Activated T-helper 1 cell treated with anti-CD3 and anti-CD28 coated beads, Interleukin-12 subunit alpha, Interleukin-12 subunit beta, Interleukin-2, Interleukin-4 antibody, amounts not matched to agents 30 ng/mL and 10 ng/mL and 1 ng/mL, durations not matched to agents 14 hours and 24 hours and 36 hours (primary cell): ENCODE results near the gene TPD52L2. TPM values are rescaled to one million over a fixed set of nuclear protein-coding genes. Genes with fewer than 3 reads are reported as not detected.

Experiments
- DNase-seq: peaks from one replicate; pipeline ENCODE4 v3.0.0; 2021; ENCODE audit warnings: low spot score
- H3K27ac Mint-ChIP-seq: one replicate; pipeline ENCODE4 v1.8.0; 2021; ENCODE audit warnings: mild to moderate bottlenecking, mixed read lengths
- H3K27me3 Mint-ChIP-seq: one replicate; pipeline ENCODE4 v1.8.0; 2022; ENCODE audit warnings: mild to moderate bottlenecking, moderate library complexity, mixed read lengths; ENCODE audit not compliant: insufficient read depth
- H3K36me3 Mint-ChIP-seq: one replicate; pipeline ENCODE4 v1.8.0; 2021; ENCODE audit warnings: low read depth, mixed read lengths
- H3K4me1 Mint-ChIP-seq: one replicate; pipeline ENCODE4 v1.8.0; 2021; ENCODE audit warnings: low read depth, mixed read lengths
- H3K4me3 Mint-ChIP-seq: one replicate; pipeline ENCODE4 v1.8.0; 2021; ENCODE audit warnings: mild to moderate bottlenecking, moderate library complexity, mixed read lengths
- H3K9me3 Mint-ChIP-seq: one replicate; pipeline ENCODE4 v1.8.0; 2021; ENCODE audit warnings: mixed read lengths
- intact Hi-C: fragments of 100-400 bp; cut with micrococcal nuclease; formaldehyde crosslinking; loops from one replicate; pipeline ENCODE4 v1.15.1; 2024
- total RNA-seq: library from RNA; stranded (reverse); gene quantifications from 2 replicates; pipeline ENCODE4 v1.2.3, GENCODE V29; 2022

Gene TPD52L2
- total RNA-seq, 1 donor from 2014 or later: 65.9 TPM

DNA sequence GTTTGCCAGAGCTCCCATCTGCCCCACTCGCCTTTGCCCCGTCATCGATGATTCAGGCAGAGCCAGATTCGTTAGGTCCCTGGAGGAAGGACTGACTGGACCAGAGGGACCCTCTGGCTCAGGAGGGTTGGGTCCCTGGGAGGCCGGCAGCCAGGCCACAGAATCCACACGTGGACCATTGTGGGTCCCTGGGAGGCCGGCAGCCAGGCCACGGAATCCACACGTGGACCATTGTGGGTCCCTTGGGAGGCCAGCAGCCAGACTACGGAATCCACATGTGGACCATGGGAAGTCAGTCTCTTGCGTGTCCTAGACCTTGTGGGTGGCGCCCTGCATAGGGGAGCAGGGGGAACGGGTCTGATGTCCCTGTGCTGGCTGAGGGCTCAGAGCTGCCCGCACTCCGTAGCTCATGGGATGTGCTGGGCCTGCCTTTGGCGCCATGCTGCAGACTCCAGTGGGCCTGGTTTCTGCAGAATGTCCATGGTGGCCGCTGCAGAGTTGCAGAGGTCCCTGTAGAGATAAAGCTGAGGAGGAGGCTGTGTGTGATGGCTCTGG lies 67.6 kb downstream of the TPD52L2 start:
- no peaks in the 10 kb centered on the region for H3K27me3 Mint-ChIP-seq
- intact Hi-C loops: no loop called here
- H3K9me3 Mint-ChIP-seq: no peaks in the 10 kb centered on the region
- no peak overlapping the region for H3K27ac Mint-ChIP-seq
- peaks cover 6% of the 10 kb centered on the region for H3K4me1 Mint-ChIP-seq
- no peak overlapping the region for H3K4me3 Mint-ChIP-seq
- peaks cover 44% of the 10 kb centered on the region for H3K36me3 Mint-ChIP-seq
- DNase-seq: no peak

DNA sequence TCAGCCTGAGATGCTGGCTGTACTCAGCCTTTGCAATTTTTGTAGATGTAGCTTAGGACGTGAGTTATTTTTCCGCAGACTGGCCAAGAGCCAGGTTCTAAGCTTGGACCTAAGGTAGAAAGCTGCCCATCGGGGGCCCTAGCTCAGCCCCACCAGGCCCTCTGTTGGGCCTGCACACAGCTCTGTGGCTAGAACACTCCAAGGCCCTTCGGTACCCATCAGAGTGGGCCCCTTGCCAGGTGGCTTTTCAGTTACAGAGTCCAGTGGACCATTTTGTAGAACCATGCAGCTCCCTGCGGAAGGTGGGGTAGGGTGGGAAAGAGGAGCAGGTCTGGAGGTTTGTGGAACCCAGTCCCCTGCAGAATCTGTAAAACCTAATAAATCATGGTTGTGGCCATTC lies 68.6 kb downstream of the TPD52L2 start:
- Mint-ChIP-seq H3K27me3 (no peaks in the 10 kb centered on the region), H3K27ac (no peak overlapping the region), H3K9me3 (no peaks in the 10 kb centered on the region), H3K4me3 (no peak overlapping the region), H3K36me3 (peaks cover 40% of the 10 kb centered on the region), H3K4me1 (peaks cover 6% of the 10 kb centered on the region)
- intact Hi-C loops: no loop called here
- DNase-seq: no peak

DNA sequence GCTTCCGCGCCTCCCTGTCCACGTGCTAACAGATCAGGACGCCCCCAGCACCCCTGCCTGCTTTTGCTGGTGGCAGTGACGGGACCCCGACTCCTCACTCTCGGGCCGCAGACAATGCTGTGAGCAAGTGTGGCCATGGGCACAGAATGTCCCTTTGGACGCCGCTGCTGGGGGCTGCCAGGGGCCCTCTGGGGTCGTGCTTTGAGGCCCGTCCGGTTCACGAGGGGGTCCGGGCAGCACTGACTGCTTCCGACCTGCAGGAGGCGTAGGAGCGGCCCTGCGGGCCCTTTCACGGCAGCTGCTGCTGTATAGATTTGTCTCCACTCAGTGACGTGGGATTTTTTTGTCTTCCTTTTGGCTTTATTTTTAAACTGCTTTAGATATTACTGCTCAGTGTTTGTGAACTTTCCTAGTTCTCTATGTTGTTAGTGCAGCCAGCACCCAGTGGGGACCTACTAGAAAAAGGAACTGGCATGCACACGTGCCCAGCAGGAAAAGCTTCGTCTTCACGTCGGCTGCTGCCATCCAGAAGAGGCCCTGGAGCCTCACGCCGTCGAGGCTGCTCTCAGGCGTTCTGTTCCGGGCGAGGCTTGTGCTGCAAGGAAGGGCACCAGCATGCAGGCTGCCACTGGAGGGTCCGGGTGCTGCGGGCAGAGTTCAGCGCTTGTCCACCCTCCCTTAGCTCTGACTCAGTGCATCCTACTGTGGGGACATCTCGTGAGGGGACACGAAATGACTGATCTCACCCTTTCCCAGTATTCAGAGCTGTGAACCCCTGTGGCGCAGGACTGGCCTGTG lies 69.4 kb downstream of the TPD52L2 start:
- no peaks in the 10 kb centered on the region for H3K27me3 Mint-ChIP-seq
- no peak overlapping the region for H3K27ac Mint-ChIP-seq
- peaks cover 37% of the 10 kb centered on the region for H3K36me3 Mint-ChIP-seq
- intact Hi-C loops: no loop called here
- H3K4me1 Mint-ChIP-seq: peaks cover 6% of the 10 kb centered on the region
- no peak overlapping the region for H3K4me3 Mint-ChIP-seq
- H3K9me3 Mint-ChIP-seq: no peaks in the 10 kb centered on the region
- DNase-seq: no peak

DNA sequence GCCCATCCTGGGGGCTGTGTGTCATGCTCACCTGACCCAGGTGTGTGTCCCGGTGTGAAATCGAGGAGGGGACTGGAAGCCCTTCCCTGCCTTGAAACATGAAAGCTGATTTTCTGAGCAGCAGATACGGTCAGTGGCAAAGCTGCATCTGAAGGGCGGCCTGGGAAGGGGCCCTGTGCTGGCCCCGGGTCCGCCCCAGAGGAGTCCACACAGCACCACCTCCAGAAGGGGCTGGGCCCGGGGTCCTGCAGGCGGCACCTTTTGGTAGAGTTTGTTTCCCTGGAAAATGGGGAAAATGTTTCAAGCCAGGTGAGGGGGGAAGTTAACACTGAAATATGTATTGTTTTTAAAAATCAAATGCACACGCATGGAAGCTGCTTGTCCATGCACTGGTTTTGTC lies 70.4 kb downstream of the TPD52L2 start:
- H3K4me3 Mint-ChIP-seq: no peak overlapping the region
- H3K27me3 Mint-ChIP-seq: no peaks in the 10 kb centered on the region
- intact Hi-C loops: no loop called here
- peaks cover 6% of the 10 kb centered on the region for H3K4me1 Mint-ChIP-seq
- H3K27ac Mint-ChIP-seq: no peak overlapping the region
- peaks cover 33% of the 10 kb centered on the region for H3K36me3 Mint-ChIP-seq
- no peak for DNase-seq
- H3K9me3 Mint-ChIP-seq: no peaks in the 10 kb centered on the region

DNA sequence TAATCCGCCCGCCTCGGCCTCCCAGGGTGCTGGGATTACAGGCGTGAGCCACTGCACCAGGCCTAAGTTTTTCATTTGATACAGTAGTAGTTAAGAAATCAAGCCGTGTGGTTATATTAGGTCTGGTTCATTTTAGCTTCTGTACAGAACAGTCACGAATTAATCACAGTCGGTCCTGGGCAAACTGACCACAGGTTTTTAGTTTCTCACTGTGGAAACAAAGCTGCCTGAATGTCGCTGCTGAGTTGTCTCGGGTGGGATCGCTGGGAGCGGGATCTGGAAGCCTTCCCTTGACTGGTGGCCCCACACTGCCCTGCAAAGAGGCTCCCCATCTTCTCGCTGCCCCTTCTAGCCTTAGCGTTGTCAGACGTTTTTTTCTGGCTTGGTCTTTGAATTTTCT lies 72.5 kb downstream of the TPD52L2 start:
- no peak for DNase-seq
- Mint-ChIP-seq H3K27me3 (no peaks in the 10 kb centered on the region), H3K9me3 (no peaks in the 10 kb centered on the region), H3K36me3 (peaks cover 21% of the 10 kb centered on the region), H3K4me3 (no peak overlapping the region), H3K4me1 (peaks cover 10% of the 10 kb centered on the region), H3K27ac (no peak overlapping the region)
- intact Hi-C loops: no loop called here

DNA sequence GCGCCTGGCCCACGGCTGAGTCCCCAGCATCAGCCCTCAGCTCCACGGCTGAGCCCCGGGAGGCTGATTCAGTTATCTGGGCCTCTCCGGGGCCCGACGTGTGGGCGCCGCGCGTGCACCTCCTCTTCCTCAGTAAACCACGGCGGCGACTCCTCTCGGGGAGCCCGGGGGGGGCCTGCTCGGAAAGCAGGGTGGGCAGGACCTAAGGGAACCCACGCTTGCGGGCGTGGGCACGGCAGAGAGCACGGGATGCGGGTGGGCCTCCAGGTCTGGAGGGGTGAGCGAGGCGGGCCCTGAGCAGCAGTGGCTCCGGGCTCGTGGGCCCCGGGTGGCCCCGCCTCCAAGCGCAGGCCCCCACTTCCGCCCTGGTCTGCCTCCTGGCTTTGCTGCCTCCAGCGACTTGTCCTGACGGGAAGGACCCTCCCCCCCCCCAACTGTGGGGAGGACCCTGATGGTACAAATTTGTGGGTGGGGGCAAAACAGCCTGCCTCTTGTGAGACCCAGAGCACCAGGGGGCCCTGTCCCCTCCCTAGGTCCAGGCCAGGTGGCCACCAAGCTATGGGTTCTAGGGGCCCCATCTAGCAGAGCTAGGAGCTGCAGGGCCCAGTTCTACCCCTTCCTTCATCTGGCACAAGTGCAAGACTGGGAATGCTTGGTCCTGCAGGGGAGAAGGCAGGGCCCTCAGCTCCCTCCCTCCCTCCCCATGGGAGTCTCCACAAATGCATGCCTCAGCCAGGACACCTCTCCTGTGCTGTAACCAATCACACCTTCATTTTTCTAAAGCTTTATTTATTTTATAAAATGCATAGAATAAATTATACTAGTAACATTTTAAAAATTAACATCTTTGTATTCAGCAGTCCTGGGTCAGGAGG lies 74.2 kb downstream of the TPD52L2 start:
- Mint-ChIP-seq H3K36me3 (peaks cover 21% of the 10 kb centered on the region), H3K9me3 (no peaks in the 10 kb centered on the region), H3K4me1 (peaks cover 10% of the 10 kb centered on the region), H3K27ac (no peak overlapping the region), H3K4me3 (no peak overlapping the region), H3K27me3 (no peaks in the 10 kb centered on the region)
- intact Hi-C loops: no loop called here
- DNase-seq: no peak

DNA sequence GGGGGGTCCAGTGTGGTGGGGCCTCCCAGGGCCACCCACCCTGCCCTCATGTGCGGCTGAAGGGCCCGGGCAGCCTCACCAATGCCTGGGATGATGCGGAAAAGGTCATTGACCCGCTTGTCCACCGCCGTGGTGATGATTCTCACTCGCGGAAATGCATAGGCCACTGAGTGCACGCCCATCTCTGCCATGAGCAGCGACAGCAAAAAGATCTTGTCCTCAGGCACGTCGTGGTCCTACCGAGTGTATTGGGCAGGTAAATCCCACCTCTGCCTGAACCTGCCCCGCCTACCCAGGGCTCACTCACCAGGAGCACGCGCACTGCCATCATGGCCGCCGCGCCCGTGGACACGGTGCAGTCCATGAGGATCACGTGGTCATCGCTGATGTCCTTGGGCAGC lies 75.0 kb downstream of the TPD52L2 start:
- peaks cover 10% of the 10 kb centered on the region for H3K4me1 Mint-ChIP-seq
- H3K9me3 Mint-ChIP-seq: no peaks in the 10 kb centered on the region
- no peak for DNase-seq
- no peak overlapping the region for H3K27ac Mint-ChIP-seq
- H3K4me3 Mint-ChIP-seq: no peak overlapping the region
- intact Hi-C loops: loop anchor here (2.0 kb wide), 1 partner anchor 387 kb away; no protein-coding TSS in a partner anchor
- no peaks in the 10 kb centered on the region for H3K27me3 Mint-ChIP-seq
- H3K36me3 Mint-ChIP-seq: peaks cover 15% of the 10 kb centered on the region

DNA sequence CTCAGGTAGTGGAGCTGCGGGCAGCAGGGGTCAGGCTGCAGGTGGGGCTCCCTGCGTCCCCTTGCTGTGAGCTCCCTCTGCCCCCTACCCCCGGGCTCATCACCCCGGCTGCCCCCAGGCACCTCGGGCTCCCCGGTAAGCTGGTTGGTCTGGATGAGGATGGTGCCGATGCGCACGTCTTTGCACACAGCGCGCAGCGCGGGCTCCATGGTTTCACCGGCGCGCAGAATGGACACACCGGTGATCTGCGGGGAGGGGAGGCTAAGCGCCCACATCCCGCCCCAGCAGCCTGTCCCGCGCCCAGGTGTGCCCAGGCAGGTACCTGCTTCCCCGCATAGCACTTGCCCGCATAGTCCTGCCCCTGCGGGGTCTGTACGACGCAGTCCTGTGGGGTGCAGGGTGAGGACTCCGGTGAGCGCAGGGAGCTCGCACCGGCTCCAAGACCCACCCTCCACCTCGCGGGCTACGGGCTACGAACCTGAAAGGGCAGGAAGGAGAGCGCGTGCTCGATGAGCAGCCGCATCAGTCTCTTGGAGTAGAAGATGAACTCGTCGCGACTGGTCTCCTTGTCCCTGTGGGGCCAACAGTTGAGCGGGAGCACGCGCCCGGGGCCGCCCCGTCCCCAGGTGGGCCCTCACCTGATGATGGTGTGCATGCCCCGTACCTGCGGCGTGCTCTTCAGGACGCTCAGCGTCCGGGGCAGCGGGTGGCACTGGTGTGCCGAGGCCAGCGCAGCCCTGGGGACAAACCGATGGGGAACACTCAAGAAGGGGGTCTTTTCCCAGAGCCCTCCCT lies 75.6 kb downstream of the TPD52L2 start:
- Mint-ChIP-seq H3K27me3 (no peaks in the 10 kb centered on the region), H3K4me1 (peaks cover 10% of the 10 kb centered on the region), H3K4me3 (no peak overlapping the region), H3K36me3 (peaks cover 13% of the 10 kb centered on the region), H3K9me3 (no peaks in the 10 kb centered on the region), H3K27ac (no peak overlapping the region)
- no peak for DNase-seq
- intact Hi-C loops: loop anchor here (2.0 kb wide), 1 partner anchor 388 kb away; no protein-coding TSS in a partner anchor

Other genes with a start within 250 kb of the TPD52L2 start
- 13.4 and 13.7 TPM in 2 replicates for gene GMEB2, start 238.2 kb upstream of the TPD52L2 start, total RNA-seq
- 5.3 and 5.5 TPM in 2 replicates for gene STMN3, start 211.8 kb upstream of the TPD52L2 start, total RNA-seq
- gene RTEL1, start 207.0 kb upstream of the TPD52L2 start, total RNA-seq: 54.4 and 55.5 TPM in 2 replicates
- gene TNFRSF6B, start 168.6 kb upstream of the TPD52L2 start, total RNA-seq: not detected in 2 replicates
- gene ARFRP1, start 157.3 kb upstream of the TPD52L2 start, total RNA-seq: 71.8 and 73.5 TPM in 2 replicates
- gene ZGPAT, start 157.2 kb upstream of the TPD52L2 start, total RNA-seq: 34.5 and 36.7 TPM in 2 replicates
- 12.1 TPM in 2 replicates for gene LIME1, start 128.6 kb upstream of the TPD52L2 start, total RNA-seq
- gene SLC2A4RG, start 125.5 kb upstream of the TPD52L2 start, total RNA-seq: 34.7 and 38.3 TPM in 2 replicates
- gene ZBTB46, start 34.0 kb upstream of the TPD52L2 start, total RNA-seq: 1.1 and 1.2 TPM in 2 replicates
- not detected in 2 replicates for gene ABHD16B, start 3.8 kb upstream of the TPD52L2 start, total RNA-seq
- 47.5 and 48.2 TPM in 2 replicates for gene DNAJC5, start 29.9 kb downstream of the TPD52L2 start, total RNA-seq
- 48.7 and 49.3 TPM in 2 replicates for gene UCKL1, start 91.1 kb downstream of the TPD52L2 start, total RNA-seq
- 28.0 and 28.3 TPM in 2 replicates for gene ZNF512B, start 104.7 kb downstream of the TPD52L2 start, total RNA-seq
- 29.4 and 34.9 TPM in 2 replicates for gene SAMD10, start 114.4 kb downstream of the TPD52L2 start, total RNA-seq
- 82.3 and 83.6 TPM in 2 replicates for gene PRPF6, start 115.9 kb downstream of the TPD52L2 start, total RNA-seq
- gene C20orf204, start 170.9 kb downstream of the TPD52L2 start, total RNA-seq: 5.4 and 6.1 TPM in 2 replicates
- gene SOX18, start 184.4 kb downstream of the TPD52L2 start, total RNA-seq: 1.3 TPM in 2 replicates
- gene TCEA2, start 197.9 kb downstream of the TPD52L2 start, total RNA-seq: 33.8 TPM in 2 replicates
- gene RGS19, start 214.2 kb downstream of the TPD52L2 start, total RNA-seq: 54.7 and 55.9 TPM in 2 replicates
- gene OPRL1, start 214.8 kb downstream of the TPD52L2 start, total RNA-seq: 0.16 and 0.20 TPM in 2 replicates
- gene LKAAEAR1, start 219.1 kb downstream of the TPD52L2 start, total RNA-seq: 0.31 and 0.39 TPM in 2 replicates
- not detected in 2 replicates for gene NPBWR2, start 242.3 kb downstream of the TPD52L2 start, total RNA-seq